Hematopoietic multipotent progenitor cell treated with erythropoietin and hydrocortisone succinate and interleukin-3 and kit ligand, for 15 days (in vitro differentiated cells): ENCODE results near the gene BANK1.

Experiments
- DNase-seq: peaks from one replicate; pipeline ENCODE4 v3.0.0-alpha.2; 2015; ENCODE audit warnings: low spot score

Gene BANK1

GRCh38 chr4:101823864-101824263 lies 33.3 kb downstream of the BANK1 start:
- DNase-seq = no peak

GRCh38 chr4:101824500-101824899 lies 34.0 kb downstream of the BANK1 start:
- no peak for DNase-seq

- no peak for DNase-seq
Measured at GRCh38 chr4:101825953-101826352, 35.4 kb downstream of the BANK1 start.

- no peak for DNase-seq
Measured at GRCh38 chr4:101831816-101832215, 41.3 kb downstream of the BANK1 start.

- DNase-seq = no peak
Measured at GRCh38 chr4:101833480-101833879, 43.0 kb downstream of the BANK1 start.

- DNase-seq = no peak
Measured at GRCh38 chr4:101835121-101835904, 44.8 kb downstream of the BANK1 start.

- DNase-seq = no peak
Measured at GRCh38 chr4:101843054-101843453, 52.5 kb downstream of the BANK1 start.

GRCh38 chr4:101846550-101846949 lies 56.0 kb downstream of the BANK1 start:
- DNase-seq = no peak

GRCh38 chr4:101850698-101851097 lies 60.2 kb downstream of the BANK1 start:
- DNase-seq = no peak

- DNase-seq = no peak
Measured at GRCh38 chr4:101851672-101852071, 61.1 kb downstream of the BANK1 start.

GRCh38 chr4:101853028-101853427 lies 62.5 kb downstream of the BANK1 start:
- no peak for DNase-seq

GRCh38 chr4:101853691-101854090 lies 63.2 kb downstream of the BANK1 start:
- DNase-seq = no peak

GRCh38 chr4:101855239-101855638 lies 64.7 kb downstream of the BANK1 start:
- no peak for DNase-seq

- no peak for DNase-seq
Measured at GRCh38 chr4:101856149-101856548, 65.6 kb downstream of the BANK1 start.

GRCh38 chr4:101857176-101857575 lies 66.6 kb downstream of the BANK1 start:
- DNase-seq = no peak

GRCh38 chr4:101858641-101859040 lies 68.1 kb downstream of the BANK1 start:
- DNase-seq = no peak

GRCh38 chr4:101862595-101862994 lies 72.1 kb downstream of the BANK1 start:
- DNase-seq = no peak

- DNase-seq = no peak
Measured at GRCh38 chr4:101864660-101865059, 74.1 kb downstream of the BANK1 start.

GRCh38 chr4:101865501-101866062 lies 75.1 kb downstream of the BANK1 start:
- DNase-seq = no peak

GRCh38 chr4:101870874-101871273 lies 80.3 kb downstream of the BANK1 start:
- no peak for DNase-seq

GRCh38 chr4:101871962-101872676 lies 81.6 kb downstream of the BANK1 start:
- no peak for DNase-seq

GRCh38 chr4:101885574-101885973 lies 95.0 kb downstream of the BANK1 start:
- no peak for DNase-seq

GRCh38 chr4:101886826-101887225 lies 96.3 kb downstream of the BANK1 start:
- DNase-seq = no peak
